K562 (cell line): ENCODE data around the gene NT5C3B. TPM values are rescaled to one million over a fixed set of nuclear protein-coding genes. Genes with fewer than 3 reads are reported as not detected.

Experiments used
- ATF7 ChIP-seq: fragments of 450-650 bp; IDR thresholded peaks from 2 replicates; pipeline ENCODE4 v1.7.1; 2014; ENCODE audit warnings: mild to moderate bottlenecking, moderate library complexity
- ELF1 ChIP-seq: fragments of 200-800 bp; sonication (Bioruptor generic); IDR thresholded peaks from 2 replicates; pipeline ENCODE4 v1.6.1; 2016; ENCODE audit warnings: missing genetic modification characterization, missing compliant biosample characterization
- KDM5B ChIP-seq: fragments of 200-600 bp; sonication (generic); IDR thresholded peaks from 2 replicates; pipeline ENCODE4 v1.6.1; 2012; ENCODE audit warnings: low read depth, mild to moderate bottlenecking, moderate library complexity, low read length, control low read depth, inconsistent platforms; ENCODE audit not compliant: insufficient replicate concordance
- MTA1 ChIP-seq: fragments of 450-650 bp; IDR thresholded peaks from 2 replicates; pipeline ENCODE4 v1.6.1; 2017; ENCODE audit warnings: borderline replicate concordance
- NRF1 ChIP-seq, 2 experiments: fragments of 450-650 bp; IDR thresholded peaks in 1 of 2; conservative IDR thresholded peaks in 1 of 2; 2 replicates each; pipeline ENCODE4 v1.6.1; 2014; ENCODE audit warnings: mild to moderate bottlenecking in 2 of 2
- PHF20 ChIP-seq: fragments of 450-650 bp; IDR thresholded peaks from 2 replicates; pipeline ENCODE4 v1.6.1; 2018; ENCODE audit not compliant: partially characterized antibody
- PML ChIP-seq: IDR thresholded peaks from 2 replicates; pipeline ENCODE4 v1.6.1; 2012; ENCODE audit warnings: low read length, inconsistent platforms
- PURB ChIP-seq: sonication (generic); formaldehyde crosslinking; IDR thresholded peaks from 2 replicates; pipeline ENCODE4 v1.9.0; 2021; ENCODE audit warnings: low read depth, mild to moderate bottlenecking, missing genetic modification reagents
- RB1 ChIP-seq: fragments of 450-650 bp; IDR thresholded peaks from 2 replicates; pipeline ENCODE4 v1.6.1; 2017; ENCODE audit warnings: low read depth, mild to moderate bottlenecking
- RBFOX2 ChIP-seq: fragments of 200-400 bp; formaldehyde crosslinking; IDR thresholded peaks from 2 replicates; pipeline ENCODE4 v1.6.1; 2017; ENCODE audit warnings: low read depth, mild to moderate bottlenecking, low read length, moderate library complexity
- TAF9B ChIP-seq: fragments of 450-650 bp; IDR thresholded peaks from 2 replicates; pipeline ENCODE4 v1.6.1; 2018; ENCODE audit warnings: mild to moderate bottlenecking; ENCODE audit not compliant: partially characterized antibody
- ZFX ChIP-seq: sonication (generic); formaldehyde crosslinking; IDR thresholded peaks from 2 replicates; pipeline ENCODE4 v1.8.0; 2022; ENCODE audit warnings: mild to moderate bottlenecking, missing genetic modification reagents, moderate library complexity
- polyA plus RNA-seq, 8 experiments: library from polyadenylated mRNA; depleted of rRNA in 4 of 8; stranded (reverse) in 5 of 8; unstranded in 3 of 8; fragments of >200 nt; fragmentation: Nextera tagmentation in 2 of 8; fragmentation: Illumina TruSeq in 1 of 8; extraction: Ambion mirVana in 2 of 8; extraction: Trizol in 1 of 8; gene quantifications; 2 replicates each; pipeline versions ENCODE4 v1.2.1 to v1.2.3, GENCODE V29; 2011 to 2014; ENCODE audit warnings: inconsistent platforms in 1 of 8, missing spikeins in 1 of 8
- total RNA-seq, 7 experiments: library from RNA; depleted of rRNA in 6 of 7; stranded (reverse); fragments of >200 nt in 6 of 7; fragmentation: Illumina TruSeq in 2 of 7; extraction: Trizol in 2 of 7; gene quantifications; 2 replicates each; pipeline versions ENCODE4 v1.2.1 to v1.2.3, GENCODE V29; 2011 to 2021; ENCODE audit warnings: low replicate concordance in 1 of 7
- TF ChIP-seq, protein P1 (sequence below): fragments of 250-450 bp; sonication (Bioruptor Pico); IDR thresholded peaks from 2 replicates; pipeline ENCODE4 v1.4.0; 2020
- TF ChIP-seq, protein P2 (sequence below), 2 experiments: fragments of 450-650 bp; formaldehyde crosslinking in 1 of 2; IDR thresholded peaks; 2 replicates each; pipeline versions ENCODE4 v1.4.0 to v1.6.1; 2014 to 2020; ENCODE audit warnings: mild to moderate bottlenecking in 2 of 2, borderline replicate concordance in 1 of 2, low read depth in 1 of 2

Gene NT5C3B
- total and polyA plus RNA-seq, 9 of the 15 experiments (the other 6 are each of a cell fraction or from before 2014, with no cell fraction given) = 2.0 to 166 (median 85.0) TPM

DNA sequence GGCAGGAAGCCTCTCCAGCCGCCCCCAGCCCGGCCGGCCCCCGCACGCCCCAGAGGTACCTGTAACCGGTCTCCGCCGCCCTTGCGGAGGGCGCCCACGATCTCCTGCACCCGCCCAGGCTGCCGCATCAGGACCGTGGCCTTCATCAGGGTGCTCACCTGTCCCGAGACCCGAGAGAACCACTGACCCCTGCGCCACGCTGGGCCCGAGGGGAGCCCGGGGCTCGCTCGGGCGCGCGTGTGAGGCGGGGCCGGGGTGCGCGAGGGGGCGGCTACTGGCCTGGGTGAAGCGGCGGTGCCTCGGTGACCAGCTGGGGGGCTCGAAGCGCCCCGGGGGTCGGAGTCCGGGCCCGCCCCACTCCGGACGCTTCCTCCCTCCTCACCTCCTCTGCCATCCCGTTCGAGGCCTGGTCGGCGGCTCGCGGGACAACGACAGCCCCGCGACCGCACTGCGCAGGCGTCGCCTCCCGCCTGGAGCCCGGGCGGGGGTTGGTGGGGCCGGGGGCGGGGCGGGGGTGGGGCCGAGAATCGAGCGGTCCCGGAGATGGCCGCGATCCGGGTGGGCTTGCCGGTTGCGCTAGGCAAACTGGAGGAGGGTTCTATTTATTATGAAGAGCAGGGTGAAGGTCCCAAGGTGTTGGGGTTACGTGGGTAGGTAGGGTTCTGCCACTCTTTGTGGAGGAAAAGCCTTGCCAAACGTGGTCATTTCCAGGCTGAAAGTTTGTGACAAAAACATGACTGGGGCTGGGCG is at the start of gene NT5C3B (continued):
- TF ChIP-seq, protein P1, sequence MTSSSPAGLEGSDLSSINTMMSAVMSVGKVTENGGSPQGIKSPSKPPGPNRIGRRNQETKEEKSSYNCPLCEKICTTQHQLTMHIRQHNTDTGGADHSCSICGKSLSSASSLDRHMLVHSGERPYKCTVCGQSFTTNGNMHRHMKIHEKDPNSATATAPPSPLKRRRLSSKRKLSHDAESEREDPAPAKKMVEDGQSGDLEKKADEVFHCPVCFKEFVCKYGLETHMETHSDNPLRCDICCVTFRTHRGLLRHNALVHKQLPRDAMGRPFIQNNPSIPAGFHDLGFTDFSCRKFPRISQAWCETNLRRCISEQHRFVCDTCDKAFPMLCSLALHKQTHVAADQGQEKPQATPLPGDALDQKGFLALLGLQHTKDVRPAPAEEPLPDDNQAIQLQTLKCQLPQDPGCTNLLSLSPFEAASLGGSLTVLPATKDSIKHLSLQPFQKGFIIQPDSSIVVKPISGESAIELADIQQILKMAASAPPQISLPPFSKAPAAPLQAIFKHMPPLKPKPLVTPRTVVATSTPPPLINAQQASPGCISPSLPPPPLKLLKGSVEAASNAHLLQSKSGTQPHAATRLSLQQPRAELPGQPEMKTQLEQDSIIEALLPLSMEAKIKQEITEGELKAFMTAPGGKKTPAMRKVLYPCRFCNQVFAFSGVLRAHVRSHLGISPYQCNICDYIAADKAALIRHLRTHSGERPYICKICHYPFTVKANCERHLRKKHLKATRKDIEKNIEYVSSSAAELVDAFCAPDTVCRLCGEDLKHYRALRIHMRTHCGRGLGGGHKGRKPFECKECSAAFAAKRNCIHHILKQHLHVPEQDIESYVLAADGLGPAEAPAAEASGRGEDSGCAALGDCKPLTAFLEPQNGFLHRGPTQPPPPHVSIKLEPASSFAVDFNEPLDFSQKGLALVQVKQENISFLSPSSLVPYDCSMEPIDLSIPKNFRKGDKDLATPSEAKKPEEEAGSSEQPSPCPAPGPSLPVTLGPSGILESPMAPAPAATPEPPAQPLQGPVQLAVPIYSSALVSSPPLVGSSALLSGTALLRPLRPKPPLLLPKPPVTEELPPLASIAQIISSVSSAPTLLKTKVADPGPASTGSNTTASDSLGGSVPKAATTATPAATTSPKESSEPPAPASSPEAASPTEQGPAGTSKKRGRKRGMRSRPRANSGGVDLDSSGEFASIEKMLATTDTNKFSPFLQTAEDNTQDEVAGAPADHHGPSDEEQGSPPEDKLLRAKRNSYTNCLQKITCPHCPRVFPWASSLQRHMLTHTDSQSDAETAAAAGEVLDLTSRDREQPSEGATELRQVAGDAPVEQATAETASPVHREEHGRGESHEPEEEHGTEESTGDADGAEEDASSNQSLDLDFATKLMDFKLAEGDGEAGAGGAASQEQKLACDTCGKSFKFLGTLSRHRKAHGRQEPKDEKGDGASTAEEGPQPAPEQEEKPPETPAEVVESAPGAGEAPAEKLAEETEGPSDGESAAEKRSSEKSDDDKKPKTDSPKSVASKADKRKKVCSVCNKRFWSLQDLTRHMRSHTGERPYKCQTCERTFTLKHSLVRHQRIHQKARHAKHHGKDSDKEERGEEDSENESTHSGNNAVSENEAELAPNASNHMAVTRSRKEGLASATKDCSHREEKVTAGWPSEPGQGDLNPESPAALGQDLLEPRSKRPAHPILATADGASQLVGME (CRISPR knock-in tag) = 0 out of 2 replicates have a peak, but pooled peaks have one; percentile 42
- TF ChIP-seq ELF1 (tag) (no peak), ZFX (CRISPR knock-in tag) (peak; percentile 74), NRF1 (conservative IDR thresholded peaks at IDR 0.05 in 1 of 2, IDR thresholded peaks at IDR 0.05 in 1 of 2) (peak; percentile 84 to 87), KDM5B (peak; percentile 15), PHF20 (peak; percentile 69), PURB (CRISPR knock-in tag) (no peak), RBFOX2 (peak; percentile 77), MTA1 (no peak), RB1 (peak; percentile 30; the same call in 1 of the 2 replicates), TAF9B (no peak), PML (no peak), ATF7 (peak; percentile 5; the same call in 1 of the 2 replicates)
- TF ChIP-seq, protein P2, sequence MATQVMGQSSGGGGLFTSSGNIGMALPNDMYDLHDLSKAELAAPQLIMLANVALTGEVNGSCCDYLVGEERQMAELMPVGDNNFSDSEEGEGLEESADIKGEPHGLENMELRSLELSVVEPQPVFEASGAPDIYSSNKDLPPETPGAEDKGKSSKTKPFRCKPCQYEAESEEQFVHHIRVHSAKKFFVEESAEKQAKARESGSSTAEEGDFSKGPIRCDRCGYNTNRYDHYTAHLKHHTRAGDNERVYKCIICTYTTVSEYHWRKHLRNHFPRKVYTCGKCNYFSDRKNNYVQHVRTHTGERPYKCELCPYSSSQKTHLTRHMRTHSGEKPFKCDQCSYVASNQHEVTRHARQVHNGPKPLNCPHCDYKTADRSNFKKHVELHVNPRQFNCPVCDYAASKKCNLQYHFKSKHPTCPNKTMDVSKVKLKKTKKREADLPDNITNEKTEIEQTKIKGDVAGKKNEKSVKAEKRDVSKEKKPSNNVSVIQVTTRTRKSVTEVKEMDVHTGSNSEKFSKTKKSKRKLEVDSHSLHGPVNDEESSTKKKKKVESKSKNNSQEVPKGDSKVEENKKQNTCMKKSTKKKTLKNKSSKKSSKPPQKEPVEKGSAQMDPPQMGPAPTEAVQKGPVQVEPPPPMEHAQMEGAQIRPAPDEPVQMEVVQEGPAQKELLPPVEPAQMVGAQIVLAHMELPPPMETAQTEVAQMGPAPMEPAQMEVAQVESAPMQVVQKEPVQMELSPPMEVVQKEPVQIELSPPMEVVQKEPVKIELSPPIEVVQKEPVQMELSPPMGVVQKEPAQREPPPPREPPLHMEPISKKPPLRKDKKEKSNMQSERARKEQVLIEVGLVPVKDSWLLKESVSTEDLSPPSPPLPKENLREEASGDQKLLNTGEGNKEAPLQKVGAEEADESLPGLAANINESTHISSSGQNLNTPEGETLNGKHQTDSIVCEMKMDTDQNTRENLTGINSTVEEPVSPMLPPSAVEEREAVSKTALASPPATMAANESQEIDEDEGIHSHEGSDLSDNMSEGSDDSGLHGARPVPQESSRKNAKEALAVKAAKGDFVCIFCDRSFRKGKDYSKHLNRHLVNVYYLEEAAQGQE (IDR thresholded peaks at IDR 0.05; ENCODE audit: borderline replicate concordance) = peak; percentile 67
- TF ChIP-seq, protein P2 (CRISPR knock-in tag; IDR thresholded peaks at IDR 0.05; ENCODE audit: low read depth) = no peak
